Stimulated activated CD4-positive, alpha-beta T cell treated with anti-CD3 and anti-CD28 coated beads, Interleukin-2, amount 100 ng/mL, for 4 hours (primary cell): ENCODE data around the gene AQP1.

ENCODE experiments used
- DNase-seq: peaks from one replicate; pipeline ENCODE4 v3.0.0-alpha.2; 2020; ENCODE audit warnings: low read depth

The AQP1 gene

DNA sequence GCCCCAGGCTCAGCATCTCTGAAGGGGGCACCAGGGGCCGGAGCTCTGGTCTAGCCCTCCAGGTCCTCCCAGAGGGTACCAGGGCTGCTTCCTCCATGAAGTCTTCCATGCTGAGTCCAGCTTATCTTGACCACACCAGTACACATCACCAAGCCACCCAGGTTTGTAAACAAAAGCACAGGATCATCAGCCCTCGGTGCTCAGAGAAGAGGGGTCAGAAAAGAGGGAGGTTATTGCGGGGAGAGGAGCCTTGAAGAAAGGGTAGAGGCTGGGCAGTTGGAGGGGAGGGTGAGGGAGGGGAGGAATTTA lies 23.9 kb downstream of the AQP1 start:
- no peak for DNase-seq

- DNase-seq: no peak
Measured at GRCh38 chr7:30936650-30937245, 25.1 kb downstream of the AQP1 start.

GRCh38 chr7:30937416-30937815 lies 25.8 kb downstream of the AQP1 start:
- no peak for DNase-seq

- DNase-seq: peak; percentile 27
Measured at GRCh38 chr7:30938435-30939316, 27.0 kb downstream of the AQP1 start.

DNA sequence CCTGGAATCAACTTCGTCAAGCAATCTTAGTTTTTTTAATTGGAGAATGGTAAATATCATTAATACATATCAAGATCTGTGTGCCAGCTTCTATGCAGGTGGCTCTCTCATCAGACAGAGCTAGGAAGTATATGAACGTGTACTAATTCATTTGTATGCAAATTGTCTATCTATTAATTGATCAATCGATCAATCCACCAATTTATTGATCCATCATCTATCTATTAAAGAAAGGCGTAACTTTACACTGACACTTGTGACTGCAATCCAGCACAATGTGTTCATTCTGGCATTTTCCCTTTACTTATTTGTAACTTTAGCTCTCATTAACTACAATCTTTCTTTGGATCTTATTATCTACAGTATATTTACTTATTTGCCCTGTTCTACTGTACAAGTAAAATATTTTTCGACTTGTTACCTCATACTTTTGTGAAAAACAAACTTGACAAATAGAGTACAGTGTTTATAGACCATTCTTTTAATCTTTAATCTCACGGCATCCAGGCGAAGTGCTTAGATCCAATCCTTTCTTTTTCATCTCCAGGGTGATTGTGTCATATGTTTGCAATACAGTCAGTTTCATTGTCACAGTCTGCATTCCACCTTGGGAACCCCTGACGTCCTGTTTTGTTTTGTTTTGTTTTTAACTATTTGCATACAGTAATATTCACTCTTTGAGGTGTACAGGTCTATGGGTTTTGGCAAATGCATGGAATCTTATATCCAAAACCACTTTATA lies 30.1 kb downstream of the AQP1 start:
- DNase-seq: no peak

DNA sequence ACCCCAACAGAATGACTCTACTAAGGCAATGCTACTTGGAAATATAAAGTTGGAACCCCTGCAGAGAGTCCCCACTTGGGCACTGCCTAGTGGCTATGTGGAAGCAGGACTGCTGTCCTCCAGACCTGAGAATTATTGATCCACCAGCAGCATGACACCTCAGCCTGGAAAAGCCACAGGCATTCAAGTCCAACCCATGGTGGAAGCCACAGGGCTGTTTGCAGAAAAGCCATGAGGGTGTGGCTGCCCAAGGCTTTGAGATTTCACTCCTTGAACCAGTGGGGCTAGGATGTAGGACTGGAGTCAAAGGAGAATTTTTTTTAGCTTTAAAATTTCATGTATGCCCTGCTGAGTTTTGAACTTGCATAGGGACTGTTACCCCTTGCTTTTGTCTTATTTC lies 38.5 kb downstream of the AQP1 start:
- no peak for DNase-seq

- DNase-seq: no peak
Measured at GRCh38 chr7:30954914-30955313, 43.3 kb downstream of the AQP1 start.

- DNase-seq: no peak
Measured at GRCh38 chr7:30956704-30957103, 45.1 kb downstream of the AQP1 start.

- DNase-seq: no peak
Measured at GRCh38 chr7:30963842-30964241, 52.2 kb downstream of the AQP1 start, which contains the start of gene GHRHR. TSS of gene GHRHR (plus strand) at chr7:30963953. CDS start at chr7:30964069, 116 bp downstream.

DNA sequence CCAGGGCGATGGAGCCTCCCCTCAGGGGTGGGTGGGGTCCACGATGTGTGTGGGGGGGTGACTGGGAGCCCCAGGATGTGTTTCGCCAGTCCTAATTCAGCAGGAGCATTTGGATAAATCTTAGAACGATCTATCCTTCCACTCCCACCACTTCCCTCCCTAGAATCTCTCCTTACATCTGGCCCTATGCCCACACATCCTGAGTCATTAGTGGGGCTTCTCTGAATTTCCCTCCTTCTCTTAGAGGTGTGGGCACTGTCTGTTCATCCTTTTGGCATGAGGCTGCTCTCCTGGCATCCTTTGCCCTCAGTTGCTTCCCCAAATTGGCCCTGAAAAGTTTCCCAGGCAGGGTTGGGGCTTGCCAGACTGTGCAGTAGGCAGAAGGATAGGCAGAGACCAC lies 53.7 kb downstream of the AQP1 start:
- no peak for DNase-seq

GRCh38 chr7:30965883-30966282 lies 54.2 kb downstream of the AQP1 start:
- DNase-seq: no peak

- DNase-seq: no peak
Measured at GRCh38 chr7:30968294-30968693, 56.6 kb downstream of the AQP1 start.

- no peak for DNase-seq
Measured at GRCh38 chr7:30968747-30969603, 57.3 kb downstream of the AQP1 start.

DNA sequence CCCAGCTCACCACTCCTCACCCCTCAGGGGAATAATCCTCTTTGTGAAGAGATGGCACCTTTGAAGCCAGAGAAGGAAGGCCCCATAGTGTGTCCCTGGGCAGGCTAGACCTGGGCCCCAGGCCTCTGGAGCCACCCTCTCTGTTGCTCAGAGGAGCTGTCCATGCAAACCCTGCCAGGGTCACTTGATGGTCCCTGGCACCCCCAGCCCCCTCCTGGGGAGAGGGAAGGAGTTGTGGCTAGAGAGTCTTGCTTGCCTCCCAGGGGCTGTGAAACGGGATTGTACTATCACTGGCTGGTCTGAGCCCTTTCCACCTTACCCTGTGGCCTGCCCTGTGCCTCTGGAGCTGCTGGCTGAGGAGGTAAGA lies 57.9 kb downstream of the AQP1 start:
- no peak for DNase-seq

DNA sequence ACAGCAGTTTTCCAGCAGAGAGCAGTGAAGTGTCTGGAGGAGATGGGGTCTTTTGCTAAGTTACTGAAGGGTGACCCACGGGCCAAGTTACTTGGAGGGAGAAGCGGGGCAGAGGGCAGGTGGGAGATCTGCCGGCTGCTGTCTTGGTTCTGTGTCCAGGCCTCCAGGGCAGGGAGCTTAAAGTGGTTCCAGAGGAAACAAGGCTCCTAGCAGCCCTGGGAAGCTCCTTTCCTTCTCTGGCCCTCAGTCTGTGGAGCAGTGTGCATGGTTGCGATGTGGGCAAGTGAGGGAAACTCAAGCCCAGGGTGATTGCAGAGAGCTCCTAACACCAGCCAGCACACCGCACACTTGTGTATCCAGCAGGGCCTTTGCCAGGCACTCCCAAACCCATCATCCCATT lies 58.4 kb downstream of the AQP1 start:
- no peak for DNase-seq

- DNase-seq: no peak
Measured at GRCh38 chr7:30970594-30971094, 59.0 kb downstream of the AQP1 start.

DNA sequence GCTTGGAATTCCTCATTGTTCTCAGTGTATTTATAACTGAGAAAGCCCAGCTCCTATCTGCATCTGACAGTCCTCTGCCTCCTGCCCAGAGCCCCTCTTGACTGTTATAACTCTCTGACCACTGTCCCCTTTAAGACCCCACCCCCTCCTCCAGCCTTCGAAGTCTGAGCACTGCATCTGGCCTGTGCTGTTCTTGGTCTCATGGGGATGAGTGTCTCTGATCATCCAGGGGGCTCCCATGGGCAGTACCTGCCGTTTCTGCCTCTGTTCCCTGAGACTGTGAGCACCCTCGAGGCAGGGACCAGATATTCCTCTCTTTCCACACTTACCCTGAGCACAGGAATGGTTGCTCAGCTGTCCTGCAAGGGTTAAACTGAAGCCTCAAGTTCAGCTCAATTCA lies 59.8 kb downstream of the AQP1 start:
- no peak for DNase-seq

DNA sequence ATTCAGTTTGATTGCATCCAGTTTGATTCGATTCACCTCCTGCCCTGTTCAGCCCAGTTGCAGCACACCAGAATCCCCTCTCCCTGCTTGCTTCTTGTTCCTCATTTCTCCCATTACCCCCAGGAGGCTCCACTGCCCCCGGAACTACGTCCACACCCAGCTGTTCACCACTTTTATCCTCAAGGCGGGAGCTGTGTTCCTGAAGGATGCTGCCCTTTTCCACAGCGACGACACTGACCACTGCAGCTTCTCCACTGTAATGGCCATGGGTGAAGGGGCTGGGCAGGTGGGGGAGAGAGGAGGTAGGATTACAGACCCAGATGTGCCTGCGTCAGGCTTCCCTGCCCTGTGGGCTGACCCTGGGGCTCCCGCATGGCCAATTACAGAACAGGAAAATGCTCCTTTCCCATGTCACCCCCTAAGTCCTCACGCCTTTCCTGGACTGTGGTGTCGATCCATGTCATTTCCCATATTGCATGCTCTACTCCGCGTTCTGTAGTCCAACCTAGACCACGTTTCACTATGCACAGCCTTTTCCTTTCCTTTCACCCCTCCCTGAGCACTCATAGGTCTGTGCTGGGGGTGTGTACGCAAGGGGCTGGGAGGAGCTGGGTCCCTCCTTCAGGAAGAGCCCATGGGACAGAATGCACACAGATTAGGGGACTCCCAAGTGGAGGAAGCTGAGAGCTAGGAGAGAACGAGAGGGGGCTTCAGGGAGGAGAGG lies 60.3 kb downstream of the AQP1 start:
- no peak for DNase-seq

GRCh38 chr7:30973292-30973691 lies 61.6 kb downstream of the AQP1 start:
- no peak for DNase-seq

DNA sequence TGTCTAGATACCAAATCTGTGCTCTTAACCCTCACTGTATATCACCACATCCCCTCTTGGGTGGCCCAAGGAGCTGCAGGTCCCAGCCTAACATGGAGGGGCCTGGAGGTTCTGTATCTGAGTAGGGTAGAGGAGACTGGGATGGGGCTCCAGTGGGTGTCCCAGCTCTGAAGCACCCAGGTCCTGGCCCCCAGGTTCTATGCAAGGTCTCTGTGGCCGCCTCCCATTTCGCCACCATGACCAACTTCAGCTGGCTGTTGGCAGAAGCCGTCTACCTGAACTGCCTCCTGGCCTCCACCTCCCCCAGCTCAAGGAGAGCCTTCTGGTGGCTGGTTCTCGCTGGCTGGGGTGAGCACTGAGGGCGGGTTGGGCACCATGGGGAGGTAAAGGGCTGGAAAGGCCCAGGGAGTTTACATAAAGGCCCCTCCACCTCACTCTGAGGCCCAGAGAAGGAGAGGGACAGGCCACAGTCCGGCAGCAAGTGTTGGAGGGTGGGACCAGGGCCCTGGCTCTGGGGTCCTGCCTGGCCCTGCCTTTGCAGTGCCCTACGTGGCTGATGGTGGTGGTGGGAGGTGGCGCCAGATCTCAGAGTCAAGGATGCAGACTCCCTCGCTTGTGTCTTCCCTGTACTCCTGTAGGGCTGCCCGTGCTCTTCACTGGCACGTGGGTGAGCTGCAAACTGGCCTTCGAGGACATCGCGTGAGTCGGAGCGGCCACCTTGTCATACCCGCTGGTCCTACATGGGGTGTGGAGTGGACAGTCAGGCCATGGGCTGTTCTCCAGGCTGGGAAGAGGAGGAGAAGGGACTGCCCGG lies 62.3 kb downstream of the AQP1 start:
- no peak for DNase-seq
